Gastroesophageal sphincter (tissue), 3 donors: ENCODE measurements around the gene DMPK.

ENCODE experiments used
- EP300 ChIP-seq: sonication (generic); formaldehyde crosslinking; IDR thresholded peaks from one replicate; pipeline ENCODE4 v1.6.1; 2017; ENCODE audit warnings: antibody characterized with exemption, mild to moderate bottlenecking
- POLR2A ChIP-seq, 2 donors: fragments of 450-650 bp; IDR thresholded peaks; one replicate each; pipeline ENCODE4 v1.6.1; 2017; ENCODE audit warnings: antibody characterized with exemption in 2 of 2, mild to moderate bottlenecking in 2 of 2, moderate library complexity in 1 of 2
- POLR2AphosphoS5 ChIP-seq: sonication (generic); formaldehyde crosslinking; IDR thresholded peaks from one replicate; pipeline ENCODE4 v1.6.1; 2017; ENCODE audit warnings: antibody characterized with exemption
- TF ChIP-seq, protein P1 (sequence below), 4 experiments: fragments of 200-600 bp in 2 of 4; fragments of 450-650 bp in 2 of 4; sonication (generic) in 1 of 4; IDR thresholded peaks; one replicate each; pipeline ENCODE4 v1.5.1; 2017 to 2019; ENCODE audit warnings: antibody characterized with exemption in 4 of 4, mild to moderate bottlenecking in 2 of 4, moderate library complexity in 2 of 4

- TF ChIP-seq POLR2A (IDR thresholded peaks at IDR 0.05) (no peak), POLR2AphosphoS5 (no peak), EP300 (no peak)
- TF ChIP-seq, protein P1, sequence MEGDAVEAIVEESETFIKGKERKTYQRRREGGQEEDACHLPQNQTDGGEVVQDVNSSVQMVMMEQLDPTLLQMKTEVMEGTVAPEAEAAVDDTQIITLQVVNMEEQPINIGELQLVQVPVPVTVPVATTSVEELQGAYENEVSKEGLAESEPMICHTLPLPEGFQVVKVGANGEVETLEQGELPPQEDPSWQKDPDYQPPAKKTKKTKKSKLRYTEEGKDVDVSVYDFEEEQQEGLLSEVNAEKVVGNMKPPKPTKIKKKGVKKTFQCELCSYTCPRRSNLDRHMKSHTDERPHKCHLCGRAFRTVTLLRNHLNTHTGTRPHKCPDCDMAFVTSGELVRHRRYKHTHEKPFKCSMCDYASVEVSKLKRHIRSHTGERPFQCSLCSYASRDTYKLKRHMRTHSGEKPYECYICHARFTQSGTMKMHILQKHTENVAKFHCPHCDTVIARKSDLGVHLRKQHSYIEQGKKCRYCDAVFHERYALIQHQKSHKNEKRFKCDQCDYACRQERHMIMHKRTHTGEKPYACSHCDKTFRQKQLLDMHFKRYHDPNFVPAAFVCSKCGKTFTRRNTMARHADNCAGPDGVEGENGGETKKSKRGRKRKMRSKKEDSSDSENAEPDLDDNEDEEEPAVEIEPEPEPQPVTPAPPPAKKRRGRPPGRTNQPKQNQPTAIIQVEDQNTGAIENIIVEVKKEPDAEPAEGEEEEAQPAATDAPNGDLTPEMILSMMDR (IDR thresholded peaks at IDR 0.05), result no peak
These were observed 38.8 kb upstream of the DMPK start for GRCh38 chr19:45821103-45821521.
